Lower leg skin (tissue), 4 donors: Measurements from ENCODE around the gene AMOTL1. TPM values are rescaled to one million over a fixed set of nuclear protein-coding genes. Genes with fewer than 3 reads are reported as not detected.

Experiments
- DNase-seq, 2 donors: peaks; one replicate each; pipeline ENCODE4 v3.0.0-alpha.2; 2019; ENCODE audit warnings: low spot score in 2 of 2
- H3K4me3 ChIP-seq: fragments of 200-600 bp; sonication (generic); 2 replicates; pipeline ENCODE4 v1.5.1; 2017; ENCODE audit warnings: mild to moderate bottlenecking, low read depth; ENCODE audit not compliant: poor library complexity, severe bottlenecking
- CTCF ChIP-seq, 3 donors: fragments of 450-650 bp; IDR thresholded peaks; one replicate each; pipeline ENCODE4 v1.5.1; 2016; ENCODE audit warnings: antibody characterized with exemption in 3 of 3, mild to moderate bottlenecking in 3 of 3, moderate library complexity in 2 of 3
- POLR2A ChIP-seq, 2 donors: fragments of 450-650 bp; IDR thresholded peaks; one replicate each; pipeline ENCODE4 v1.6.1; 2016 to 2017; ENCODE audit warnings: antibody characterized with exemption in 2 of 2, mild to moderate bottlenecking in 1 of 2, moderate library complexity in 1 of 2
- WGBS, 2 donors: methylation state at CpG; one replicate each; pipeline ENCODE4 v1.1.5; 2018; 5-methylcytosine and 5-hydroxymethylcytosine counted together
- intact Hi-C: fragments of 100-400 bp; cut with DNase I; formaldehyde crosslinking; loops from one replicate; pipeline ENCODE4 v1.15.0; 2023; ENCODE audit warnings: low total_unique reads
- total RNA-seq, 4 donors: library from RNA; depleted of rRNA; stranded (reverse); fragments of >200 nt; gene quantifications; one replicate each; pipeline ENCODE4 v1.1.0, GENCODE V29; 2016

Gene AMOTL1
- total RNA-seq, 4 donors from 2014 or later: 45.3 to 72.0 (median 64.8) TPM

DNA sequence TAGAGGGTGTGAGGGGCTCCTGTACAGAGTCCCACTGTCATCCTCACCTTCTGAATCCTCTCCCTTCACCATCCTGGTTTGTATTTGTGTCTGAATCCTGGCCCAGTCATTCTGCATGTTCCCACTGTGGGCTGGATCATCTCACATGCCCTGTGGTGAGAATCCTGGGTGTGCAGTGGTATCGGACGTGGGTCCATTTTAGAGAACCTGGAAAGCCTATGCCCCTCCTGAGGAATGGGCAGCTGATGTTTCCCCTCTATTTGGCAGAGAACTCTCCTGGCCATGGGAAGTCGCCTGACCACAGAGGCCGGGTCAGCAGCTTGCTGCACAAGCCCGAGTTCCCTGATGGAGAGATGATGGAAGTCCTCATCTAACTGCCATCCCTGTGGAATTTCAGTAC lies 102.3 kb downstream of the AMOTL1 start:
- WGBS, 2 donors: 90 to 95% methylated on average over 5 of the region's 5 CpGs
- intact Hi-C loops: no loop called here
- TF ChIP-seq POLR2A (IDR thresholded peaks at IDR 0.05): no peak
- TF ChIP-seq CTCF (IDR thresholded peaks at IDR 0.05): no peak
- peak in 1 of 2 donors; percentile 8 for DNase-seq
- no peak overlapping the region for H3K4me3 ChIP-seq

GRCh38 chr11:94871491-94872185 lies 103.5 kb downstream of the AMOTL1 start:
- peak in 1 of 2 donors; percentile 2 for DNase-seq
- TF ChIP-seq POLR2A (IDR thresholded peaks at IDR 0.05): no peak
- TF ChIP-seq CTCF (IDR thresholded peaks at IDR 0.05): no peak
- H3K4me3 ChIP-seq: no peak overlapping the region
- intact Hi-C loops: no loop called here
- WGBS, 2 donors: 92% methylated on average over 15 of the region's 15 CpGs

- H3K4me3 ChIP-seq: no peak overlapping the region
- 41 to 51% methylated on average over 5 of the region's 5 CpGs for WGBS, 2 donors
- intact Hi-C loops: no loop called here
- DNase-seq: peak in 1 of 2 donors; percentile 9
- TF ChIP-seq CTCF (IDR thresholded peaks at IDR 0.05) (no peak), POLR2A (IDR thresholded peaks at IDR 0.05) (no peak)
These were observed 105.9 kb downstream of the AMOTL1 start for GRCh38 chr11:94873916-94874540.

- DNase-seq: peak in 1 of 2 donors; percentile 45
- TF ChIP-seq POLR2A (IDR thresholded peaks at IDR 0.05) (no peak), CTCF (IDR thresholded peaks at IDR 0.05) (no peak)
- H3K4me3 ChIP-seq: no peak overlapping the region
- intact Hi-C loops: no loop called here
- WGBS, 2 donors: 85 to 91% methylated on average over 8 of the region's 8 CpGs
These were observed 108.1 kb downstream of the AMOTL1 start for GRCh38 chr11:94876222-94876621.

GRCh38 chr11:94876645-94877442 lies 108.7 kb downstream of the AMOTL1 start:
- intact Hi-C loops: no loop called here
- WGBS, 2 donors: 48 to 51% methylated on average over 12 of the region's 12 CpGs
- no peak overlapping the region for H3K4me3 ChIP-seq
- peak; percentile 69 to 94 for DNase-seq
- TF ChIP-seq POLR2A (IDR thresholded peaks at IDR 0.05): no peak
- no peak for TF ChIP-seq CTCF (IDR thresholded peaks at IDR 0.05)
